Activated T-helper 2 cell treated with anti-CD3 and anti-CD28 coated beads, Interferon-gamma antibody, Interleukin-2, Interleukin-4, amounts not matched to agents 10 μg/mL and 5 μg/mL and 100 μg/mL, durations not matched to agents 14 hours and 24 hours and 36 hours (primary cell): ENCODE measurements around the gene SURF2. TPM values are rescaled to one million over a fixed set of nuclear protein-coding genes. Genes with fewer than 3 reads are reported as not detected.

ENCODE experiments used
- DNase-seq: peaks from one replicate; pipeline ENCODE4 v3.0.0; 2021; ENCODE audit warnings: low spot score
- H3K27ac Mint-ChIP-seq: one replicate; pipeline ENCODE4 v1.8.0; 2021; ENCODE audit warnings: mixed read lengths
- H3K27me3 Mint-ChIP-seq: one replicate; pipeline ENCODE4 v1.8.0; 2021; ENCODE audit warnings: low read depth, mixed read lengths
- H3K36me3 Mint-ChIP-seq: one replicate; pipeline ENCODE4 v1.8.0; 2021; ENCODE audit warnings: low read depth, mixed read lengths
- H3K4me1 Mint-ChIP-seq: one replicate; pipeline ENCODE4 v1.8.0; 2021; ENCODE audit warnings: low read depth, mixed read lengths
- H3K4me3 Mint-ChIP-seq: one replicate; pipeline ENCODE4 v1.8.0; 2021; ENCODE audit warnings: low read depth, mild to moderate bottlenecking, moderate library complexity, mixed read lengths
- H3K9me3 Mint-ChIP-seq: one replicate; pipeline ENCODE4 v1.8.0; 2021; ENCODE audit warnings: mixed read lengths
- intact Hi-C: fragments of 100-400 bp; cut with micrococcal nuclease; formaldehyde crosslinking; loops from one replicate; pipeline ENCODE4 v1.15.1; 2023
- total RNA-seq: library from RNA; stranded (reverse); gene quantifications from 2 replicates; pipeline ENCODE4 v1.2.3, GENCODE V29; 2022

SURF2 gene
- total RNA-seq, 1 donor from 2014 or later, result 16.9 TPM

- Mint-ChIP-seq H3K4me3 (no peak overlapping the region), H3K27me3 (no peaks in the 10 kb centered on the region), H3K27ac (no peak overlapping the region), H3K4me1 (peaks cover 8% of the 10 kb centered on the region), H3K36me3 (peaks cover 45% of the 10 kb centered on the region), H3K9me3 (no peaks in the 10 kb centered on the region)
- intact Hi-C loops, result no loop called here
- no peak for DNase-seq
Observed at GRCh38 chr9:133404454-133405002, 48.2 kb downstream of the SURF2 start.

- H3K9me3 Mint-ChIP-seq, result no peaks in the 10 kb centered on the region
- intact Hi-C loops, result no loop called here
- H3K4me1 Mint-ChIP-seq, result peaks cover 8% of the 10 kb centered on the region
- H3K27ac Mint-ChIP-seq, result no peak overlapping the region
- no peaks in the 10 kb centered on the region for H3K27me3 Mint-ChIP-seq
- peaks cover 58% of the 10 kb centered on the region for H3K36me3 Mint-ChIP-seq
- DNase-seq, result no peak
- H3K4me3 Mint-ChIP-seq, result no peak overlapping the region
Observed at GRCh38 chr9:133405508-133406438, 49.4 kb downstream of the SURF2 start.

- intact Hi-C loops, result loop anchor here (1.0 kb wide), 1 partner anchor 80 kb away; no protein-coding TSS in a partner anchor
- no peaks in the 10 kb centered on the region for H3K27me3 Mint-ChIP-seq
- peak overlapping the region; percentile 68 for H3K27ac Mint-ChIP-seq
- peaks cover 64% of the 10 kb centered on the region for H3K36me3 Mint-ChIP-seq
- peaks cover 8% of the 10 kb centered on the region for H3K4me1 Mint-ChIP-seq
- DNase-seq, result peak; percentile 70
- no peak overlapping the region for H3K4me3 Mint-ChIP-seq
- H3K9me3 Mint-ChIP-seq, result no peaks in the 10 kb centered on the region
Observed at GRCh38 chr9:133406480-133407307, 50.3 kb downstream of the SURF2 start.

GRCh38 chr9:133408042-133408441, 51.7 kb downstream of the SURF2 start:
- Mint-ChIP-seq H3K27me3 (no peaks in the 10 kb centered on the region), H3K27ac (no peak overlapping the region), H3K4me3 (no peak overlapping the region), H3K9me3 (no peaks in the 10 kb centered on the region), H3K36me3 (peaks cover 74% of the 10 kb centered on the region), H3K4me1 (peaks cover 8% of the 10 kb centered on the region)
- intact Hi-C loops, result no loop called here
- DNase-seq, result no peak

Other genes starting within 250 kb of the SURF2 start
- 78.8 and 85.8 TPM in 2 replicates for gene RALGDS, start 235.3 kb upstream of the SURF2 start, total RNA-seq
- 6.8 and 7.4 TPM in 2 replicates for gene GBGT1, start 192.6 kb upstream of the SURF2 start, total RNA-seq
- not detected in 2 replicates for gene OBP2B, start 147.3 kb upstream of the SURF2 start, total RNA-seq
- gene ABO, start 81.3 kb upstream of the SURF2 start, total RNA-seq, result 0.14 and 0.30 TPM in 2 replicates
- 23.0 and 24.4 TPM in 2 replicates for gene SURF6, start 20.4 kb upstream of the SURF2 start, total RNA-seq
- gene MED22, start 8.4 kb upstream of the SURF2 start, total RNA-seq, result 35.2 and 36.4 TPM in 2 replicates
- gene RPL7A, start 8.3 kb upstream of the SURF2 start, total RNA-seq, result 2,586 and 2,588 TPM in 2 replicates
- gene SURF1, start 63 bp upstream of the SURF2 start, total RNA-seq, result 32.4 and 33.0 TPM in 2 replicates
- 388 and 393 TPM in 2 replicates for gene SURF4, start 19.5 kb downstream of the SURF2 start, total RNA-seq
- 0.87 and 1.0 TPM in 2 replicates for gene STKLD1, start 19.8 kb downstream of the SURF2 start, total RNA-seq
- gene REXO4, start 61.5 kb downstream of the SURF2 start, total RNA-seq, result 31.7 and 32.8 TPM in 2 replicates
- gene ADAMTS13, start 65.8 kb downstream of the SURF2 start, total RNA-seq, result 1.5 and 1.6 TPM in 2 replicates
- 0.46 TPM in 2 replicates for gene CACFD1, start 103.4 kb downstream of the SURF2 start, total RNA-seq
- gene SLC2A6, start 122.5 kb downstream of the SURF2 start, total RNA-seq, result 6.1 and 6.5 TPM in 2 replicates
- gene MYMK, start 168.4 kb downstream of the SURF2 start, total RNA-seq, result not detected in 2 replicates
- gene ADAMTSL2, start 178.2 kb downstream of the SURF2 start, total RNA-seq, result not detected in 2 replicates